ENCODE measurements around the gene ALDH3A1. TPM values are rescaled to one million over a fixed set of nuclear protein-coding genes. Genes with fewer than 3 reads are reported as not detected.

The ALDH3A1 gene
- total and polyA plus RNA-seq, 10 of the 15 experiments (the other 5 are each of a cell fraction or from before 2014, with no cell fraction given): 0.20 TPM; not detected in 9

- ATAC-seq: no peak
- no TSS peak for BruUV-seq (replicated peaks)
- no peak overlapping the region for H2AFZ ChIP-seq (ENCODE audit: control insufficient read depth, low read depth, low read length)
- H3K4me1 ChIP-seq (ENCODE audit: control insufficient read depth, insufficient read depth, low read length): peaks cover 41% of the 10 kb centered on the region
- intact Hi-C loops (cut with micrococcal nuclease; ENCODE audit: unreplicated experiment) (no loop called here), in situ Hi-C loops (cut with MboI) (no loop called here)
- POLR2A ChIA-PET: no interaction called here
- no peak for DNase-seq (ENCODE audit: low read depth, low spot score)
- H3K4me3 ChIP-seq: no peak overlapping the region
- no peak overlapping the region for H3K9ac ChIP-seq (ENCODE audit: control insufficient read depth, insufficient read depth, low read length)
- H3K27ac ChIP-seq (ENCODE audit: control insufficient read depth, insufficient read depth): no peak overlapping the region
- 73% methylated on average over 3 of the region's 3 CpGs for WGBS (ENCODE audit: insufficient coverage, insufficient replicate concordance, low lambda C conversion rate, missing lambda C conversion rate)
- H4K20me1 ChIP-seq (ENCODE audit: control insufficient read depth, insufficient read depth): no peaks in the 10 kb centered on the region
- RAD21 ChIA-PET (ENCODE audit: unreplicated experiment): no interaction called here
- no peak overlapping the region for H3K4me2 ChIP-seq (ENCODE audit: control insufficient read depth, insufficient read depth)
- H3K9me3 ChIP-seq (replicated peaks; ENCODE audit: control insufficient read depth, insufficient read depth, low read length): no peaks in the 10 kb centered on the region
- CTCF ChIA-PET: interaction anchor here (0.7 kb wide), 1 partner anchor 9 kb away, joined by 3 read pairs; no protein-coding TSS in a partner anchor
- H3K27me3 ChIP-seq (replicated peaks in 1 of 2; ENCODE audit: control insufficient read depth in 2 of 2, insufficient read depth in 2 of 2, low read length in 1 of 2): no peaks in the 10 kb centered on the region
- no peaks in the 10 kb centered on the region for H3K79me2 ChIP-seq (ENCODE audit: control insufficient read depth, insufficient read depth, low read length)
- SMC1A ChIA-PET (ENCODE audit: uncharacterized antibody, unreplicated experiment): no interaction called here
- no peak for FAIRE-seq
- H3K36me3 ChIP-seq (ENCODE audit: control insufficient read depth in 2 of 2, insufficient read depth in 2 of 2, low read length in 1 of 2): no peaks in the 10 kb centered on the region
- TF ChIP-seq IRF5 (IDR thresholded peaks at IDR 0.05; ENCODE audit: borderline replicate concordance) (no peak), PBX3 (IDR thresholded peaks at IDR 0.05; ENCODE audit: insufficient replicate concordance, low read depth, low read length) (peak; percentile 19), IKZF1 (conservative IDR thresholded peaks at IDR 0.05) (no peak), TCF12 (IDR thresholded peaks at IDR 0.05; ENCODE audit: low read depth, low read length) (no peak)
Observed at GRCh38 chr17:19750835-19751234, 2.7 kb upstream of the ALDH3A1 start.

- SMC1A ChIA-PET (ENCODE audit: uncharacterized antibody, unreplicated experiment): no interaction called here
- Histone ChIP-seq H3K27me3 (replicated peaks in 1 of 2; ENCODE audit: control insufficient read depth in 2 of 2, insufficient read depth in 2 of 2, low read length in 1 of 2) (no peaks in the 10 kb centered on the region), H3K9ac (ENCODE audit: control insufficient read depth, insufficient read depth, low read length) (no peak overlapping the region), H3K4me2 (ENCODE audit: control insufficient read depth, insufficient read depth) (no peak overlapping the region; the same call in 1 of the 2 replicates), H3K27ac (ENCODE audit: control insufficient read depth, insufficient read depth) (no peak overlapping the region), H2AFZ (ENCODE audit: control insufficient read depth, low read depth, low read length) (no peak overlapping the region; the same call in 1 of the 2 replicates), H3K4me3 (no peak overlapping the region), H3K79me2 (ENCODE audit: control insufficient read depth, insufficient read depth, low read length) (no peaks in the 10 kb centered on the region), H3K4me1 (ENCODE audit: control insufficient read depth, insufficient read depth, low read length) (peaks cover 33% of the 10 kb centered on the region), H3K9me3 (replicated peaks; ENCODE audit: control insufficient read depth, insufficient read depth, low read length) (no peaks in the 10 kb centered on the region), H3K36me3 (ENCODE audit: control insufficient read depth in 2 of 2, insufficient read depth in 2 of 2, low read length in 1 of 2) (no peaks in the 10 kb centered on the region), H4K20me1 (ENCODE audit: control insufficient read depth, insufficient read depth) (no peaks in the 10 kb centered on the region)
- intact Hi-C loops (cut with micrococcal nuclease; ENCODE audit: unreplicated experiment) (no loop called here), in situ Hi-C loops (cut with MboI) (no loop called here)
- CTCF ChIA-PET: no interaction called here
- no TSS peak for BruUV-seq (replicated peaks)
- POLR2A ChIA-PET: no interaction called here
- RAD21 ChIA-PET (ENCODE audit: unreplicated experiment): no interaction called here
- FAIRE-seq (no peak), DNase-seq (ENCODE audit: low read depth, low spot score) (no peak), ATAC-seq (no peak)
- WGBS (ENCODE audit: insufficient coverage, insufficient replicate concordance, low lambda C conversion rate, missing lambda C conversion rate): 52% methylated on average over 9 of the region's 9 CpGs
- TF ChIP-seq RUNX3 (IDR thresholded peaks at IDR 0.05; ENCODE audit: low read length) (peak; percentile 46), PKNOX1 (IDR thresholded peaks at IDR 0.05) (no peak), MTA2 (IDR thresholded peaks at IDR 0.05; ENCODE audit: low read depth) (no peak), ATF2 (IDR thresholded peaks at IDR 0.05; ENCODE audit: low read length) (no peak), CREM (IDR thresholded peaks at IDR 0.05; ENCODE audit: low read depth) (no peak), KAT2A (conservative IDR thresholded peaks at IDR 0.05; ENCODE audit: control insufficient read depth, low read depth, low read length) (no peak), CREB1 (IDR thresholded peaks at IDR 0.05; ENCODE audit: low read depth) (0 out of 2 replicates have a peak, but pooled peaks have one; percentile 31), MTA3 (IDR thresholded peaks at IDR 0.05; ENCODE audit: borderline replicate concordance, low read length) (no peak), SRF (IDR thresholded peaks at IDR 0.05; ENCODE audit: low read depth in 2 of 2, low read length in 2 of 2) (no peak), SMAD1 (IDR thresholded peaks at IDR 0.05; ENCODE audit: low read depth, partially characterized antibody) (no peak)
Observed at GRCh38 chr17:19750020-19750572, 2.0 kb upstream of the ALDH3A1 start.

Data from GM12878 (cell line).